ENCODE results near the gene NAT9. TPM values are rescaled to one million over a fixed set of nuclear protein-coding genes. Genes with fewer than 3 reads are reported as not detected.
A peak's percentile ranks its signal among the peaks of the same experiment; 100 is the strongest.

Gene NAT9
- total RNA-seq, 6 experiments from 2014 or later = 40.9 to 50.7 (median 46.6) TPM

GRCh38 chr17:74790161-74791058, 14.3 kb upstream of the NAT9 start:
- Mint-ChIP-seq H3K4me3 (no peak overlapping the region), H3K27ac (no peak overlapping the region), H3K27me3 (ENCODE audit: insufficient read depth) (peaks cover 2% of the 10 kb centered on the region; the same call in 1 of the 2 replicates), H3K9me3 (no peaks in the 10 kb centered on the region), H3K4me1 (ENCODE audit: low read depth) (no peaks in the 10 kb centered on the region), H3K36me3 (ENCODE audit: low read depth) (0 out of 2 replicates have a peak, but pooled peaks cover 5% of the 10 kb centered on the region)
- DNase-seq = no peak
- no peak for TF ChIP-seq CTCF (IDR thresholded peaks at IDR 0.05)

- no peaks in the 10 kb centered on the region; the same call in 1 of the 2 replicates for H3K4me1 Mint-ChIP-seq (ENCODE audit: low read depth)
- H3K36me3 Mint-ChIP-seq (ENCODE audit: low read depth) = 0 out of 2 replicates have a peak, but pooled peaks cover 5% of the 10 kb centered on the region
- no peaks in the 10 kb centered on the region for H3K9me3 Mint-ChIP-seq
- H3K27me3 Mint-ChIP-seq (ENCODE audit: insufficient read depth) = no peaks in the 10 kb centered on the region
- DNase-seq = no peak
- no peak for TF ChIP-seq CTCF (IDR thresholded peaks at IDR 0.05)
- no peak overlapping the region for H3K4me3 Mint-ChIP-seq
- no peak overlapping the region for H3K27ac Mint-ChIP-seq
Observed at GRCh38 chr17:74786431-74787055, 10.4 kb upstream of the NAT9 start.

- H3K27ac Mint-ChIP-seq = no peak overlapping the region
- TF ChIP-seq CTCF (IDR thresholded peaks at IDR 0.05) = no peak
- no peaks in the 10 kb centered on the region for H3K27me3 Mint-ChIP-seq (ENCODE audit: insufficient read depth)
- no peak overlapping the region for H3K4me3 Mint-ChIP-seq
- no peak for DNase-seq
- 0 out of 2 replicates have a peak, but pooled peaks cover 5% of the 10 kb centered on the region for H3K36me3 Mint-ChIP-seq (ENCODE audit: low read depth)
- no peaks in the 10 kb centered on the region; the same call in 1 of the 2 replicates for H3K4me1 Mint-ChIP-seq (ENCODE audit: low read depth)
- H3K9me3 Mint-ChIP-seq = no peaks in the 10 kb centered on the region
Observed at GRCh38 chr17:74785981-74786360, 9.8 kb upstream of the NAT9 start.

- no peak for DNase-seq
- H3K4me3 Mint-ChIP-seq = no peak overlapping the region
Observed at GRCh38 chr17:74785096-74785980, 9.2 kb upstream of the NAT9 start.

More at GRCh38 chr17:74785096-74785980, 9.2 kb upstream of the NAT9 start:
- 0 out of 2 replicates have a peak, but pooled peaks cover 2% of the 10 kb centered on the region for H3K36me3 Mint-ChIP-seq (ENCODE audit: low read depth)
- TF ChIP-seq CTCF (IDR thresholded peaks at IDR 0.05) = peak; percentile 39
- no peaks in the 10 kb centered on the region; the same call in 1 of the 2 replicates for H3K27me3 Mint-ChIP-seq (ENCODE audit: insufficient read depth)
- H3K9me3 Mint-ChIP-seq = no peaks in the 10 kb centered on the region
- H3K4me1 Mint-ChIP-seq (ENCODE audit: low read depth) = no peaks in the 10 kb centered on the region; the same call in 1 of the 2 replicates
- no peak overlapping the region for H3K27ac Mint-ChIP-seq
